ENCODE data around the gene TTC23.

TTC23 gene

GRCh38 chr15:99172171-99172570 lies 77.2 kb downstream of the TTC23 start:
- no peaks in the 10 kb centered on the region for H3K9me3 ChIP-seq (ENCODE audit: control insufficient read depth, low read length)
- DNase-seq (ENCODE audit: low read depth): no peak
- H3K27me3 ChIP-seq (replicated peaks; ENCODE audit: control insufficient read depth, insufficient read depth, low read length): no peaks in the 10 kb centered on the region
- H3K4me1 ChIP-seq (ENCODE audit: control insufficient read depth, insufficient read depth, low read length): peaks cover 33% of the 10 kb centered on the region
- no peak overlapping the region for H3K9ac ChIP-seq (ENCODE audit: low read length)
- peaks cover 43% of the 10 kb centered on the region for H3K36me3 ChIP-seq (ENCODE audit: control insufficient read depth, insufficient read depth, low read length, severe bottlenecking)
- no peak overlapping the region for H3K4me3 ChIP-seq (ENCODE audit: low read length)

GRCh38 chr15:99170476-99171065 lies 78.8 kb downstream of the TTC23 start:
- H3K4me3 ChIP-seq (ENCODE audit: low read length): no peak overlapping the region
- peaks cover 53% of the 10 kb centered on the region for H3K36me3 ChIP-seq (ENCODE audit: control insufficient read depth, insufficient read depth, low read length, severe bottlenecking)
- no peaks in the 10 kb centered on the region for H3K9me3 ChIP-seq (ENCODE audit: control insufficient read depth, low read length)
- peaks cover 34% of the 10 kb centered on the region for H3K4me1 ChIP-seq (ENCODE audit: control insufficient read depth, insufficient read depth, low read length)
- DNase-seq (ENCODE audit: low read depth): no peak
- no peaks in the 10 kb centered on the region for H3K27me3 ChIP-seq (replicated peaks; ENCODE audit: control insufficient read depth, insufficient read depth, low read length)
- no peak overlapping the region for H3K9ac ChIP-seq (ENCODE audit: low read length)

- peak; percentile 65 for DNase-seq (ENCODE audit: low read depth)
- H3K4me3 ChIP-seq (ENCODE audit: low read length): no peak overlapping the region
- H3K36me3 ChIP-seq (ENCODE audit: control insufficient read depth, insufficient read depth, low read length, severe bottlenecking): peaks cover 53% of the 10 kb centered on the region
- peak overlapping the region; percentile 30 for H3K9ac ChIP-seq (ENCODE audit: low read length)
- H3K9me3 ChIP-seq (ENCODE audit: control insufficient read depth, low read length): no peaks in the 10 kb centered on the region
- H3K4me1 ChIP-seq (ENCODE audit: control insufficient read depth, insufficient read depth, low read length): peaks cover 29% of the 10 kb centered on the region
- no peaks in the 10 kb centered on the region for H3K27me3 ChIP-seq (replicated peaks; ENCODE audit: control insufficient read depth, insufficient read depth, low read length)
These were observed 79.5 kb downstream of the TTC23 start for GRCh38 chr15:99169769-99170311.

GRCh38 chr15:99168601-99169580 lies 80.5 kb downstream of the TTC23 start:
- H3K36me3 ChIP-seq (ENCODE audit: control insufficient read depth, insufficient read depth, low read length, severe bottlenecking): peaks cover 49% of the 10 kb centered on the region
- no peaks in the 10 kb centered on the region for H3K9me3 ChIP-seq (ENCODE audit: control insufficient read depth, low read length)
- DNase-seq (ENCODE audit: low read depth): no peak
- no peak overlapping the region for H3K4me3 ChIP-seq (ENCODE audit: low read length)
- peak overlapping the region; percentile 30 for H3K9ac ChIP-seq (ENCODE audit: low read length)
- H3K4me1 ChIP-seq (ENCODE audit: control insufficient read depth, insufficient read depth, low read length): peaks cover 28% of the 10 kb centered on the region
- H3K27me3 ChIP-seq (replicated peaks; ENCODE audit: control insufficient read depth, insufficient read depth, low read length): no peaks in the 10 kb centered on the region

- no peak overlapping the region for H3K4me3 ChIP-seq (ENCODE audit: low read length)
- H3K36me3 ChIP-seq (ENCODE audit: control insufficient read depth, insufficient read depth, low read length, severe bottlenecking): peaks cover 52% of the 10 kb centered on the region
- no peaks in the 10 kb centered on the region for H3K9me3 ChIP-seq (ENCODE audit: control insufficient read depth, low read length)
- no peak overlapping the region for H3K9ac ChIP-seq (ENCODE audit: low read length)
- peaks cover 28% of the 10 kb centered on the region for H3K4me1 ChIP-seq (ENCODE audit: control insufficient read depth, insufficient read depth, low read length)
- H3K27me3 ChIP-seq (replicated peaks; ENCODE audit: control insufficient read depth, insufficient read depth, low read length): no peaks in the 10 kb centered on the region
- DNase-seq (ENCODE audit: low read depth): no peak
These were observed 81.7 kb downstream of the TTC23 start for GRCh38 chr15:99167640-99168039.

- Histone ChIP-seq H3K4me3 (ENCODE audit: low read length) (no peak overlapping the region), H3K9ac (ENCODE audit: low read length) (no peak overlapping the region), H3K27me3 (replicated peaks; ENCODE audit: control insufficient read depth, insufficient read depth, low read length) (no peaks in the 10 kb centered on the region), H3K9me3 (ENCODE audit: control insufficient read depth, low read length) (no peaks in the 10 kb centered on the region), H3K4me1 (ENCODE audit: control insufficient read depth, insufficient read depth, low read length) (peaks cover 28% of the 10 kb centered on the region), H3K36me3 (ENCODE audit: control insufficient read depth, insufficient read depth, low read length, severe bottlenecking) (peaks cover 51% of the 10 kb centered on the region)
- no peak for DNase-seq (ENCODE audit: low read depth)
These were observed 82.2 kb downstream of the TTC23 start for GRCh38 chr15:99167201-99167600.

GRCh38 chr15:99165956-99166689 lies 83.3 kb downstream of the TTC23 start:
- no peak for DNase-seq (ENCODE audit: low read depth)
- Histone ChIP-seq H3K4me1 (ENCODE audit: control insufficient read depth, insufficient read depth, low read length) (peaks cover 28% of the 10 kb centered on the region), H3K36me3 (ENCODE audit: control insufficient read depth, insufficient read depth, low read length, severe bottlenecking) (peaks cover 56% of the 10 kb centered on the region), H3K27me3 (replicated peaks; ENCODE audit: control insufficient read depth, insufficient read depth, low read length) (no peaks in the 10 kb centered on the region), H3K9ac (ENCODE audit: low read length) (no peak overlapping the region), H3K4me3 (ENCODE audit: low read length) (no peak overlapping the region), H3K9me3 (ENCODE audit: control insufficient read depth, low read length) (no peaks in the 10 kb centered on the region)

GRCh38 chr15:99165020-99165790 lies 84.2 kb downstream of the TTC23 start:
- peaks cover 23% of the 10 kb centered on the region for H3K4me1 ChIP-seq (ENCODE audit: control insufficient read depth, insufficient read depth, low read length)
- no peak overlapping the region for H3K9ac ChIP-seq (ENCODE audit: low read length)
- H3K27me3 ChIP-seq (replicated peaks; ENCODE audit: control insufficient read depth, insufficient read depth, low read length): no peaks in the 10 kb centered on the region
- no peak for DNase-seq (ENCODE audit: low read depth)
- H3K9me3 ChIP-seq (ENCODE audit: control insufficient read depth, low read length): no peaks in the 10 kb centered on the region
- peaks cover 51% of the 10 kb centered on the region for H3K36me3 ChIP-seq (ENCODE audit: control insufficient read depth, insufficient read depth, low read length, severe bottlenecking)
- no peak overlapping the region for H3K4me3 ChIP-seq (ENCODE audit: low read length)

GRCh38 chr15:99164119-99164518 lies 85.3 kb downstream of the TTC23 start:
- H3K36me3 ChIP-seq (ENCODE audit: control insufficient read depth, insufficient read depth, low read length, severe bottlenecking): peaks cover 54% of the 10 kb centered on the region
- H3K27me3 ChIP-seq (replicated peaks; ENCODE audit: control insufficient read depth, insufficient read depth, low read length): no peaks in the 10 kb centered on the region
- H3K9ac ChIP-seq (ENCODE audit: low read length): no peak overlapping the region
- no peak for DNase-seq (ENCODE audit: low read depth)
- no peak overlapping the region for H3K4me3 ChIP-seq (ENCODE audit: low read length)
- H3K9me3 ChIP-seq (ENCODE audit: control insufficient read depth, low read length): no peaks in the 10 kb centered on the region
- peaks cover 12% of the 10 kb centered on the region for H3K4me1 ChIP-seq (ENCODE audit: control insufficient read depth, insufficient read depth, low read length)

GRCh38 chr15:99163271-99164062 lies 85.9 kb downstream of the TTC23 start:
- Histone ChIP-seq H3K9ac (ENCODE audit: low read length) (no peak overlapping the region), H3K36me3 (ENCODE audit: control insufficient read depth, insufficient read depth, low read length, severe bottlenecking) (peaks cover 60% of the 10 kb centered on the region), H3K4me3 (ENCODE audit: low read length) (no peak overlapping the region), H3K27me3 (replicated peaks; ENCODE audit: control insufficient read depth, insufficient read depth, low read length) (no peaks in the 10 kb centered on the region), H3K9me3 (ENCODE audit: control insufficient read depth, low read length) (no peaks in the 10 kb centered on the region), H3K4me1 (ENCODE audit: control insufficient read depth, insufficient read depth, low read length) (peaks cover 9% of the 10 kb centered on the region)
- DNase-seq (ENCODE audit: low read depth): no peak
